Naive thymus-derived CD4-positive, alpha-beta T cell (primary cell): ENCODE data around the gene FSD2. TPM values are rescaled to one million over a fixed set of nuclear protein-coding genes. Genes with fewer than 3 reads are reported as not detected.

ENCODE experiments used
- ATAC-seq: fragments of 150-1000 bp; cut with Tn5 transposase; 2 replicates; pipeline ENCODE4 v1.10.0; 2021; ENCODE audit warnings: mild to moderate bottlenecking, moderate library complexity
- CTCF ChIA-PET: fragments of 350-600 bp; sonication (Branson Sonifier 250); formaldehyde crosslinking; loops from one replicate; lab custom pipeline; 2021; ENCODE audit warnings: antibody characterized with exemption; lab: Charles Lee
- POLR2A ChIA-PET: fragments of 350-600 bp; sonication (Branson Sonifier 250); formaldehyde crosslinking; loops from one replicate; lab custom pipeline; 2021; ENCODE audit warnings: antibody characterized with exemption, inconsistent platforms; lab: Charles Lee
- DNase-seq, 9 donors: peaks; one replicate each; pipeline versions ENCODE4 v3.0.0 to v3.0.0-alpha.2; 2020 to 2022; ENCODE audit warnings: mixed read lengths in 1 of 9
- H3K27ac ChIP-seq: one replicate; pipeline ENCODE4 v1.7.0; 2013; ENCODE audit warnings: mild to moderate bottlenecking, low read depth, low read length, moderate library complexity
- H3K27me3 ChIP-seq, 2 donors: one replicate each; pipeline ENCODE4 v1.7.0; 2013; ENCODE audit warnings: low read length in 2 of 2, mild to moderate bottlenecking in 2 of 2, moderate library complexity in 2 of 2; ENCODE audit not compliant: control insufficient read depth in 2 of 2, insufficient read depth in 2 of 2
- H3K36me3 ChIP-seq, 3 experiments: 1 replicate in 2 of 3; 2 replicates in 1 of 3; pipeline ENCODE4 v1.7.0; 2013; ENCODE audit warnings: low read length in 3 of 3, mild to moderate bottlenecking in 3 of 3, moderate library complexity in 1 of 3; ENCODE audit not compliant: insufficient read depth in 3 of 3, control insufficient read depth in 2 of 3
- H3K4me1 ChIP-seq, 2 donors: one replicate each; pipeline ENCODE4 v1.7.0; 2013; ENCODE audit warnings: low read length in 2 of 2, mild to moderate bottlenecking in 2 of 2, moderate library complexity in 1 of 2; ENCODE audit not compliant: control insufficient read depth in 2 of 2, insufficient read depth in 2 of 2
- H3K4me3 ChIP-seq: 2 replicates; pipeline ENCODE4 v1.7.0; 2013; ENCODE audit warnings: mild to moderate bottlenecking, low read length
- H3K9me3 ChIP-seq, 3 experiments: 1 replicate in 2 of 3; 2 replicates in 1 of 3; pipeline ENCODE4 v1.7.0; 2013; ENCODE audit warnings: low read length in 3 of 3; ENCODE audit not compliant: control insufficient read depth in 2 of 3
- H3K27ac Mint-ChIP-seq, 9 donors: one replicate each; pipeline ENCODE4 v1.8.0; 2020 to 2022; ENCODE audit warnings: mixed read lengths in 9 of 9, mild to moderate bottlenecking in 8 of 9, moderate library complexity in 5 of 9, inconsistent platforms in 2 of 9
- H3K27me3 Mint-ChIP-seq, 5 donors: one replicate each; pipeline ENCODE4 v1.8.0; 2021 to 2022; ENCODE audit warnings: mixed read lengths in 5 of 5, mild to moderate bottlenecking in 1 of 5
- H3K36me3 Mint-ChIP-seq, 5 donors: one replicate each; pipeline ENCODE4 v1.8.0; 2020 to 2022; ENCODE audit warnings: mixed read lengths in 5 of 5, mild to moderate bottlenecking in 3 of 5, inconsistent platforms in 1 of 5
- H3K4me1 Mint-ChIP-seq, 7 donors: one replicate each; pipeline ENCODE4 v1.8.0; 2020 to 2022; ENCODE audit warnings: mixed read lengths in 7 of 7, mild to moderate bottlenecking in 3 of 7, inconsistent platforms in 1 of 7
- H3K4me3 Mint-ChIP-seq, 10 donors: one replicate each; pipeline ENCODE4 v1.8.0; 2020 to 2022; ENCODE audit warnings: mild to moderate bottlenecking in 10 of 10, mixed read lengths in 10 of 10, moderate library complexity in 6 of 10, inconsistent platforms in 2 of 10
- H3K9me3 Mint-ChIP-seq, 11 donors: one replicate each; pipeline ENCODE4 v1.8.0; 2020 to 2022; ENCODE audit warnings: mixed read lengths in 11 of 11, mild to moderate bottlenecking in 4 of 11, inconsistent platforms in 1 of 11, moderate library complexity in 1 of 11
- intact Hi-C, 2 donors: fragments of 100-400 bp; cut with micrococcal nuclease; formaldehyde crosslinking; loops; one replicate each; pipeline ENCODE4 v1.15.1; 2023
- polyA plus RNA-seq, 2 donors: library from polyadenylated mRNA; unstranded; fragments of 300-500 nt; fragmentation: Illumina TruSeq; gene quantifications; one replicate each; pipeline ENCODE4 v1.2.3, GENCODE V29; 2021
- total RNA-seq, 6 experiments: library from RNA in 5 of 6; stranded (reverse) in 5 of 6; gene quantifications; 1 replicate in 5 of 6; 2 replicates in 1 of 6; pipeline ENCODE4 v1.2.3 and lab custom pipeline; 2021 to 2026

Gene FSD2
- total and polyA plus RNA-seq, 7 experiments from 2014 or later, result not detected

- intact Hi-C loops, result no loop called here
- Mint-ChIP-seq H3K4me1 (no peaks in the 10 kb centered on the region), H3K27ac (peak overlapping the region in 1 of 9 donors; percentile 21), H3K27me3 (peaks cover 0 to 24% (median 5%) of the 10 kb centered on the region in 5 donors), H3K4me3 (no peak overlapping the region), H3K36me3 (peaks cover 0 to 9% (median 6%) of the 10 kb centered on the region in 5 donors), H3K9me3 (peaks cover 0 to 13% (median 6%) of the 10 kb centered on the region in 11 donors)
- DNase-seq, result no peak
- Histone ChIP-seq H3K9me3 (no peaks in the 10 kb centered on the region), H3K4me1 (no peaks in the 10 kb centered on the region), H3K27ac (no peak overlapping the region), H3K4me3 (no peak overlapping the region), H3K36me3 (no peaks in the 10 kb centered on the region), H3K27me3 (no peaks in the 10 kb centered on the region)
- ChIA-PET CTCF (no interaction called here), POLR2A (no interaction called here)
- no peak for ATAC-seq
These were observed 15.5 kb downstream of the FSD2 start for GRCh38 chr15:82790321-82790720.

GRCh38 chr15:82789491-82789890 is 16.4 kb downstream of the FSD2 start:
- Mint-ChIP-seq H3K27ac (no peak overlapping the region), H3K36me3 (peaks cover 0 to 9% (median 4%) of the 10 kb centered on the region in 5 donors), H3K9me3 (peaks cover 0 to 13% (median 6%) of the 10 kb centered on the region in 11 donors), H3K27me3 (peaks cover 0 to 27% (median 6%) of the 10 kb centered on the region in 5 donors), H3K4me3 (no peak overlapping the region), H3K4me1 (no peaks in the 10 kb centered on the region)
- Histone ChIP-seq H3K27me3 (no peaks in the 10 kb centered on the region), H3K4me3 (no peak overlapping the region), H3K4me1 (no peaks in the 10 kb centered on the region), H3K27ac (no peak overlapping the region), H3K36me3 (no peaks in the 10 kb centered on the region), H3K9me3 (no peaks in the 10 kb centered on the region)
- DNase-seq, result no peak
- intact Hi-C loops, result no loop called here
- ATAC-seq, result no peak
- POLR2A ChIA-PET, result no interaction called here
- CTCF ChIA-PET, result no interaction called here

GRCh38 chr15:82788496-82788895 is 17.4 kb downstream of the FSD2 start:
- Mint-ChIP-seq H3K36me3 (peaks cover 0 to 6% (median 0%) of the 10 kb centered on the region in 5 donors), H3K27ac (no peak overlapping the region), H3K4me3 (no peak overlapping the region), H3K9me3 (peaks cover 0 to 4% (median 2%) of the 10 kb centered on the region in 11 donors), H3K27me3 (peaks cover 0 to 21% (median 3%) of the 10 kb centered on the region in 5 donors), H3K4me1 (no peaks in the 10 kb centered on the region)
- no peaks in the 10 kb centered on the region for H3K4me1 ChIP-seq
- intact Hi-C loops, result no loop called here
- ChIA-PET POLR2A (no interaction called here), CTCF (no interaction called here)
- H3K27me3 ChIP-seq, result no peaks in the 10 kb centered on the region
- ATAC-seq (no peak), DNase-seq (no peak)
- no peak overlapping the region for H3K27ac ChIP-seq
- H3K9me3 ChIP-seq, result no peaks in the 10 kb centered on the region
- no peak overlapping the region for H3K4me3 ChIP-seq
- no peaks in the 10 kb centered on the region for H3K36me3 ChIP-seq

DNA sequence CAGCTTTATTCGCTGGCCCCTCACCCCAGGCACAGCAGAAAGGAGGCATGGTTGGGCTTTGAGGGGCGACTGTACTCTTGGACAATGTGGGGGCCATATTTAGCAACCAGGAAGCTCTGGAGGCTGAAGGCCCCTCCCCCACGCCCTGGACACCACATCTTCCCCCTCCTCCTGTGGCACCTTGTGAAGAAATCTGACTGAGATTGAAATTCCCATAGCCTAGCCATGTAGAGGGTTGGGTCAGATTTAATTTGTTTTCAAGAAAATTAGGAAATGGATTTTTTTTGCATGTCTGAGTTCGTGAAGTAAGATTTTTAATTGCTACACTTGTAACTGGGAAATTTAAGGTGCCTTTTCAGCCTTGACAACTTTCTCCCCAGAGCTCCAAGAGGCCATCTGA is 24.5 kb downstream of the FSD2 start:
- H3K4me1 ChIP-seq, result no peaks in the 10 kb centered on the region
- no peak overlapping the region for H3K27ac Mint-ChIP-seq
- no peak for DNase-seq
- no peak overlapping the region for H3K4me3 Mint-ChIP-seq
- H3K36me3 ChIP-seq, result no peaks in the 10 kb centered on the region
- no peak for ATAC-seq
- ChIA-PET POLR2A (interaction anchor here (0.6 kb wide), 1 partner anchor 285 kb away, joined by 3 read pairs; no protein-coding TSS in a partner anchor), CTCF (no interaction called here)
- no peak overlapping the region for H3K27ac ChIP-seq
- H3K9me3 ChIP-seq, result no peaks in the 10 kb centered on the region
- H3K36me3 Mint-ChIP-seq, result peaks cover 0 to 7% (median 0%) of the 10 kb centered on the region in 5 donors
- no peaks in the 10 kb centered on the region for H3K27me3 ChIP-seq
- H3K9me3 Mint-ChIP-seq, result peaks cover 0 to 4% (median 0%) of the 10 kb centered on the region in 11 donors
- H3K4me3 ChIP-seq, result no peak overlapping the region
- H3K4me1 Mint-ChIP-seq, result no peaks in the 10 kb centered on the region
- peaks cover 0 to 11% (median 4%) of the 10 kb centered on the region in 5 donors for H3K27me3 Mint-ChIP-seq
- intact Hi-C loops, result no loop called here

GRCh38 chr15:82778755-82779154 is 27.1 kb downstream of the FSD2 start:
- POLR2A ChIA-PET, result no interaction called here
- no peaks in the 10 kb centered on the region for H3K4me1 ChIP-seq
- H3K27me3 ChIP-seq, result no peaks in the 10 kb centered on the region
- no peak overlapping the region for H3K4me3 ChIP-seq
- Mint-ChIP-seq H3K4me1 (no peaks in the 10 kb centered on the region), H3K36me3 (peaks cover 0 to 8% (median 0%) of the 10 kb centered on the region in 5 donors), H3K27me3 (peaks cover 0 to 13% (median under 1%) of the 10 kb centered on the region in 5 donors), H3K27ac (no peak overlapping the region), H3K9me3 (peaks cover 0 to 4% (median 0%) of the 10 kb centered on the region in 11 donors), H3K4me3 (no peak overlapping the region)
- intact Hi-C loops, result no loop called here
- no peaks in the 10 kb centered on the region for H3K9me3 ChIP-seq
- H3K27ac ChIP-seq, result no peak overlapping the region
- no peak for DNase-seq
- ATAC-seq, result no peak
- H3K36me3 ChIP-seq, result no peaks in the 10 kb centered on the region
- CTCF ChIA-PET, result no interaction called here

DNA sequence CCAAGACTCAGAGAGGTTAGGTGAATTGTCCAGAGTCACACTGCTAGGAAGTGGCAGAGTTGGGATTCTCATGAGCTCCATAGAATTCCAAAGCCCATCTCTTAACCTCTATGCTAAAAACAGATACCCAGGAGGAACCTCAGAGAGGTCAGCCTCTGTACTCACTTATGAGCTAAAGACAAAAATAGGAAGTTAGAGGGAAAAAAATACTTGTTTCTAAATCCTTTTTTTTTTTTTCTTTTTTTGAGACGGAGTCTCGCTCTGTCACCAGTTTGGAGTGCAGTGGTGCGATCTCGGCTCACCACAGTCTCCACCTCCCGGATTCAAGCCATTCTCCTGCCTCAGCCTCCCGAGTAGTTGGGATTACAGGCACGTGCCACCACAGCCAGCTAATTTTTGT is 31.4 kb downstream of the FSD2 start:
- H3K4me3 Mint-ChIP-seq, result no peak overlapping the region
- Histone ChIP-seq H3K27me3 (no peaks in the 10 kb centered on the region), H3K9me3 (no peaks in the 10 kb centered on the region), H3K4me3 (no peak overlapping the region), H3K4me1 (no peaks in the 10 kb centered on the region), H3K36me3 (no peaks in the 10 kb centered on the region), H3K27ac (no peak overlapping the region)
- peaks cover 0 to 10% (median 0%) of the 10 kb centered on the region in 5 donors for H3K36me3 Mint-ChIP-seq
- DNase-seq (no peak), ATAC-seq (no peak)
- ChIA-PET POLR2A (no interaction called here), CTCF (no interaction called here)
- no peaks in the 10 kb centered on the region for H3K9me3 Mint-ChIP-seq
- H3K4me1 Mint-ChIP-seq, result no peaks in the 10 kb centered on the region
- H3K27ac Mint-ChIP-seq, result no peak overlapping the region
- intact Hi-C loops, result no loop called here
- peaks cover 4 to 20% (median 5%) of the 10 kb centered on the region in 5 donors for H3K27me3 Mint-ChIP-seq
